NCI-H2196 (cell line): Measurements from ENCODE around the gene SAV1.
"Not testable (repeated sequence)": the region's sequence is repeated elsewhere in the genome, so short reads cannot be mapped to it uniquely, and the experiment has no call there.

Experiments
- DNase-seq: peaks from one replicate; lab custom pipeline; 2025; ENCODE audit not compliant: unreplicated experiment; lab: John Stamatoyannopoulos, UW

Gene SAV1

GRCh38 chr14:50667996-50668825, at the start of gene SAV1:
SAV1 (minus strand) TSS chr14:50668306; CDS start chr14:50667967, 339 bp downstream.
- DNase-seq: peak; percentile 68

- DNase-seq: no peak
Measured at GRCh38 chr14:50717811-50718210, 49.7 kb upstream of the SAV1 start.

GRCh38 chr14:50714450-50715073, 46.5 kb upstream of the SAV1 start:
- peak; percentile 3 for DNase-seq

GRCh38 chr14:50711043-50711442, 42.9 kb upstream of the SAV1 start:
- no peak for DNase-seq

GRCh38 chr14:50705026-50705593, 37.0 kb upstream of the SAV1 start:
- no peak for DNase-seq

GRCh38 chr14:50704454-50705010, 36.4 kb upstream of the SAV1 start:
- no peak for DNase-seq

- no peak for DNase-seq
Measured at GRCh38 chr14:50697659-50698290, 29.7 kb upstream of the SAV1 start.

GRCh38 chr14:50694260-50694659, 26.2 kb upstream of the SAV1 start:
- DNase-seq: not testable (repeated sequence)

- DNase-seq: no peak
Measured at GRCh38 chr14:50688875-50689274, 20.8 kb upstream of the SAV1 start.

GRCh38 chr14:50679674-50680073, 11.6 kb upstream of the SAV1 start:
- DNase-seq: no peak

- no peak for DNase-seq
Measured at GRCh38 chr14:50678163-50678562, 10.1 kb upstream of the SAV1 start.

GRCh38 chr14:50677527-50678063, 9.5 kb upstream of the SAV1 start:
- DNase-seq: no peak

GRCh38 chr14:50676814-50677516, 8.9 kb upstream of the SAV1 start:
- DNase-seq: no peak

- DNase-seq: no peak
Measured at GRCh38 chr14:50675597-50675996, 7.5 kb upstream of the SAV1 start.

GRCh38 chr14:50670866-50671256, 2.8 kb upstream of the SAV1 start:
- DNase-seq: no peak

- no peak for DNase-seq
Measured at GRCh38 chr14:50670196-50670865, 2.2 kb upstream of the SAV1 start.

GRCh38 chr14:50669441-50669986, 1.4 kb upstream of the SAV1 start:
- no peak for DNase-seq

GRCh38 chr14:50668826-50669143, 679 bp upstream of the SAV1 start:
- no peak for DNase-seq

GRCh38 chr14:50667684-50667995, 466 bp downstream of the SAV1 start:
- peak; percentile 40 for DNase-seq
